Adrenal gland (tissue), 5 donors: ENCODE measurements around the gene MUC6.

Source experiments
- CTCF ChIP-seq, 6 experiments: fragments of 450-650 bp in 4 of 6; fragments of 200-600 bp in 2 of 6; sonication (generic) in 1 of 6; IDR thresholded peaks; 1 replicate in 5 of 6; 2 replicates in 1 of 6; pipeline versions ENCODE4 v1.5.1 to v1.8.0; 2016 to 2021; ENCODE audit warnings: antibody characterized with exemption in 6 of 6, mild to moderate bottlenecking in 2 of 6, moderate library complexity in 1 of 6
- POLR2A ChIP-seq, 2 donors: fragments of 450-650 bp; IDR thresholded peaks; one replicate each; pipeline ENCODE4 v1.6.1; 2017; ENCODE audit warnings: antibody characterized with exemption in 2 of 2, mild to moderate bottlenecking in 2 of 2, moderate library complexity in 1 of 2
- donor health status: DM: no; HTN: no; CAD: no.

GRCh38 chr11:967995-968751 lies 68.3 kb downstream of the MUC6 start:
- TF ChIP-seq POLR2A (IDR thresholded peaks at IDR 0.05) (no peak), CTCF (IDR thresholded peaks at IDR 0.05) (no peak)
